Activated CD4-positive, alpha-beta T cell treated with anti-CD3 and anti-CD28 coated beads for 48 hours (primary cell): Measurements from ENCODE around the gene TRIP12.
"Not testable (repeated sequence)": the region's sequence is repeated elsewhere in the genome, so short reads cannot be mapped to it uniquely, and the experiment has no call there.

Experiments
- DNase-seq: peaks from one replicate; pipeline ENCODE4 v3.0.0-alpha.2; 2020

The TRIP12 gene

DNA sequence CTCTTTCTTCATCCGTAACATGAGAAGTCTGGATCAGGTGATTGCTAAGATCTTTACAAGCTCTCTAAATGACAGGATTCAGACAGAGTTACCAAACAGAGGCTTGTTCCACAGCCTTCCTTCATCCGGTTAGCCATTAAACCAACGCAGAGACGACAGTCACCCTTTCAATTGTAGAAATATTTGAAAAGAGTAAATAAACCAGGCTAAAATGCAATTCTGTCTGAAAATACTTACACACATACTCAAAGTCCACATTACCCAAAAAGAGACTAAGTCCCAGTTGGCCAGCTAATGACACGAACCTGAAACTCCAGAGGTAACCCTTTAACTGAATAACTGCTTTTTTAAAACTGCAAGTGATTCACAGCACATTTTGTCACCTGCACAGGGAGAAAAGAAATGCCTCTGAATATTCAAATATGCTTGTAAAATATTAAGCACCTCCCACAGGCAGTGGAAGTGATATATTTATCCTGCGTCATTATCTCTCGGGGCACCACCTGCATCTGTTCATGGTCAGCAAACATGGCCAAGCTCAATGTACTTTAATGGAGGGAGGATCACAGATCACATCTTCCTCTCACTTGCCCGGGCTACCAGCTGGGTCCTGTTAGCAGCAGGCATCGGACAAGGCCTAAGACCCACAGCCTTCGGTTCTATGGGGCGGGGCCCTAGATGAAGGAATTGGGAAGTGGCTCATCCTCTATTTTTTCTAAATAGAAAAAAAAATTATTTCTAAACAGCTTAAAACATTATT, 168.7 kb downstream of the TRIP12 start:
- DNase-seq = no peak

DNA sequence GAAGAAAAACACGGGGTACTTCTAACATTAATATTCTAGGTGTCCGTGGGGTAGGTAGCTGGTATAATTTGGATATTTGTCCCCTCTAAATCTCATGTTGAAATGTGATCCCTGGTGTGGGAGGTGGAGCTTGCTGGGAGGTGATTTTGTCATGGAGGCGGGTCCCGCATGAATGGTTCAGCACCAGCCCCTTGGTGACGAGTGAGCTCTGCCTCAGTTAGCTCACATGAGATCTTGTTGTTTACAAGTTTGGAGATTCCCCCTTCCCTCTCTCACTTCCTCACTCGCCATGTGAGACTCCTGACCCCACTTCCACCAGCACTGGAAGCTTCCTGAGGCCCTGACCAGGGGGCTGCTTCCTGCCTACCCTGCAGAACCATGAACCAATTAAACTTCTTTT, 172.0 kb downstream of the TRIP12 start:
- DNase-seq = no peak

DNA sequence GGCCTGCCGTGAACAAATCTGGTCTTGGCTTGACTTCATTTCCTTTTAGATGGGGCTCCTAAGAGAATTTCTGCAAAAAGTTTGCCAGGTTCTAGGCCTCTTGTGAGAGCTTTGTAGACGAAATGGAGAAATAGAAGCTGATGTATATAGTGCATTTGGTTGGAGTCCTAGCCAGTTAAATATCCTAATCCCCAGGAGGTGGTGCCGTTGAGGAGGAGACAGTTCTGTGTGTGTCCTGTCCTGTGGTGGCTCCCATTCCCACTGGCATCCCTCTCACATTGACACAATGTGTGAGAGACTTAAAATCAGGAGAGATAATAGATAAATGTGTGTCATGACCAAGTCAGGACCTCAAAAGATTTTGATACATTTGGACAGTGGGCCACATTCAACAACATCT, 172.9 kb downstream of the TRIP12 start:
- DNase-seq = no peak

DNA sequence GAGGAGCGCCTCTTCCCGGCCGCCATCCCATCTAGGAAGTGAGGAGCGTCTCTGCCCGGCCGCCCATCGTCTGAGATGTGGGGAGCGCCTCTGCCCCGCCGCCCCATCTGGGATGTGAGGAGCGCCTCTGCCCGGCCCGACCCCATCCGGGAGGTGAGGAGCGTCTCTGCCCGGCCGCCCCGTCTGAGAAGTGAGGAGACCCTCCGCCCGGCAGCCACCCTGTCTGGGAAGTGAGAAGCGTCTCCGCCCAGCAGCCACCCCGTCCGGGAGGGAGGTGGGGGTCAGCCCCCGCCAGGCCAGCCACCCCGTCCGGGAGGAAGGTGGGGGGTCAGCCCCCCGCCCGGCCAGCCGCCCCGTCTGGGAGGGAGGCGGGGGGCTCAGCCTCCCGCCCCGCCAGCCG, 179.1 kb downstream of the TRIP12 start:
- DNase-seq = not testable (repeated sequence)

DNA sequence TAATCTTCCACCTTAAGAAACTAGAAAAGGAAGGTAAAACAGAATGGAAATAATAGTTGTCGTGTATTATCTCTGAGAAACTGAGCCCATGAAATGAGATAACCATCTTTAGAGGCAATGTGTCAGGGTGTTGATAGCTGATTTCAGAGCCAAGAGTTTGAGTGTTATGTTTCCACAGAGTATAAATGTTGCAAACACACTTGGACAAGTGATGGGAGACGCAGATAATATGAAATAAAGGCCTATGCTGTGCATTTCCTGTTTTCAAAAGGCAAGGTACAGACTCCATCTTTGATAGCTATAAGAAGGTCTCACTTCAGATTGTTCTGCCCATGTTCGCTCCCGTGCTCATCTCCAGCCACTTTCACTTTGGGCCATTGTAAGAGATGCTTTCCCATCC, 181.5 kb downstream of the TRIP12 start:
- DNase-seq = no peak

DNA sequence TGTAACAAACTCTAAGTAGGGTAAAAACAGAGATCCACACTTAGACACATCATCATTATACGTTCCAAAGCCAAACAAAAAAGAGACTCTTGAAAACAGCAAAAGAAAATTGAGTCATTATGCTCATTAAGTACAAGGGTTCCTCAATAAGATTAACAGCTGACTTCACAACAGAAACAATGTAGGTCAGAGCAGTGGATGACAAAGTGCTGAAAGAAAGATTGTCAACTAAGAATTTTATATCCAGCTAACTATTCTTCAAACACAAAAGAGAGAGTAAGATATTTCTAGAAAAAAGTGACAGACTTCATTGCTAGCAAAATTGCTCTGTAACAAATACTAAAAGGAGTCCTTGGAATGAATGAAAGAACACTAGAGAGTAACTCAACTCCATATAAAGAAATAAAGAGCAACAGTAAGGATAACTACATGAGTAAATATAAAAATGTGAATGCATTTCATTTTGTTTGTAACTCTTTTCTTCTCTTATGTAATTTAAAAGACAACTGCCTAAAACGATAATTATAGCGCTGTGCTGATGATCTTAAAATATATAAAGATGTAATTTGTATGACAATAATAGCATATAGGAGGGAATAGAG, 183.7 kb downstream of the TRIP12 start:
- no peak for DNase-seq

DNA sequence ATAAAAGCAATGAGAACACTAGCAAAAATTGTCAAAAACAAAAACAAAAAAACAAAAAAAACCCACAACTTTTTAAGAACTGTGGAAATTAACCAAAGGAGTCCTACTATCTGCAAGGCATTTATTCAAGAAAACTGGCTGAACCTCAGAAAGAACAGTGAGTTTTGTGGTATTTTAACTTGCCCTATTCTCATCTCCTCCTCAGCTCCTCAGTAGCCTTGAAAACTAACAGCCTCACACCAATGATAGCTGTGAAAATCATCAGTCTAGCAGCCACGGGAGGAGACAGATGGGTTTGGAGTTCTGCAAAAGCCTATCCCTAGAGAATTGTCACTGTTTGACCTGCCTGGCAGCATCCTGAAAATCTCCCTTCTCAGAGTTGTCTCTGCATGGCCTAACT, 187.4 kb downstream of the TRIP12 start:
- DNase-seq = no peak

DNA sequence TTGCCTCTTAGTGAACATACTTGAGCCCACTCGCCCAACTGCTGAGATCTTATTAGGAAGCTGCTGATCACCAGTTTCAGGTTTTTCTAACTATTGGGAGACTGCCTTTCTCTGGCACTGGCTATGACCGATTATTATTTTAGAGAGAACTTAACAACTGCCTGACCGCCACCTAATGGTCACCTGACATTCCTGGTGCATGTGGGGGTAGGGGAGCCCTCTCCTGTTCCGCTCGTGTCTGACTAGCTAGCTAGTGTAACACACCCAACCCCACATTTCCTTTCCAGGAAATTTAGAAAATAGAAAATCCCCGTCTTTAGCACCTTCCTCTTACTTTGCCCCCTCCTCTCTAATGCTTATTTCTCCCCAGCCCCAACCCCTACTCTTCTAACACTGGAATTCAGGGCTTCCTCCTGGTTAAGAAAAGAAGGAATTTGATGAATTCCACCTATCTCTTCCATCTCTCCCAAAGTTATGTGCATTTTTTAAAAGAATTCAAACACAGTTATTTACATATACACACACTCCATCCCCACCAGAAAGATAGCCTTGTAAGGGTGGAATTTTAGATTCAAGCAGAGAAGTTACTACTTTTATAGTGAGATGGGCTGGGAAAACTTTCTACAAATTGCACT, 188.1 kb downstream of the TRIP12 start:
- no peak for DNase-seq

DNA sequence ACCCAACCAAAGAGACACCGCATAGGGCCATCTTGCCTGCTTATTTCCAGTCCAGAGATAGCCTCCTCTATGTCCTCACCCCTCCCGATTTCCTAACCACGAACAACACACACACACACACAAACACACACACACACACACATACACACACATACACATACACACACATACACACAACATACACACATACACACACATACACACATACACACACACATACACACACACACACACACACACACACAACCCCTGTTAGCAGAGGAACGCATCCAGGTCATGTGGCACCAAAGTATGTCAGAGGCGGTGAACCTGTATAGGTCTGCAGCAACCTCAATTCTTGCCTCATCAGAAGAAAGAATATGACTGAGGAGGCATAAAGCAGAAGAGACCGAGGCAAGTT, 188.9 kb downstream of the TRIP12 start:
- no peak for DNase-seq

DNA sequence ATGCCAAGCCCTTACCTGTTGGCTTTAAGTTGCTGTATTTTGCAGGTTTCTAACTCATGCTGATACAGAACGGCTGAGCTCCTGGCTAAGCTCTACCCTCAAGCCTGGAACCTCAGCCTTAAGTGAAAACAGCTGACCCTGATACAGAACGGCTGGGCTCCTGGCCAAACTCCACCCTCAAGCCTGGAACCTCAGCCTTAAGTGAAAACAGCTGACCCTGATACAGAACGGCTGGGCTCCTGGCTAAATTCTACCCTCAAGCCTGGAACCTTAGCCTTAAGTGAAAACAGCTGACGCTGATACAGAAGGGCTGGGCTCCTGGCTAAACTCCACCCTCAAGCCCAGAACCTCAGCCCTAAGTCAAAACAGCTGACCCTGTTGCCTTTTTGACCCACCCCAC, 189.9 kb downstream of the TRIP12 start:
- no peak for DNase-seq

DNA sequence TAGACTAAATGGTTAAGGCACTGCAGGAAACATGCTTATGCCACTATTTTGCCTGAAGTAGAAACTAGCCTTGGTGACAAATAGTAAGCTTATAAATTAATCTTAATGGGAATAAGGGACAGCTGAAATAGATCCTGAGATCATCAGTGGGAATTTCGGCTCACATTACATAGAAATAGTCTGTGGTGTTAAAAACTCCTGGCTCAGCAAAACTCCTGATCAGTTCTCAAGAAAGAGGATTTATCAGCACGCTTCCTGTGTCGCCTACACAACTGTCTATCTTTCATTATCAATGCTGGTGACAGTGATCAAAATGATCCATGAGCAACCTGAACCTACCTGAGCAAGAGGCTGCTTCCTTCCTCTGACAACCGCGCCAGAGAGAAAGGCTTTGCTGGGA, 190.4 kb downstream of the TRIP12 start:
- DNase-seq = no peak

DNA sequence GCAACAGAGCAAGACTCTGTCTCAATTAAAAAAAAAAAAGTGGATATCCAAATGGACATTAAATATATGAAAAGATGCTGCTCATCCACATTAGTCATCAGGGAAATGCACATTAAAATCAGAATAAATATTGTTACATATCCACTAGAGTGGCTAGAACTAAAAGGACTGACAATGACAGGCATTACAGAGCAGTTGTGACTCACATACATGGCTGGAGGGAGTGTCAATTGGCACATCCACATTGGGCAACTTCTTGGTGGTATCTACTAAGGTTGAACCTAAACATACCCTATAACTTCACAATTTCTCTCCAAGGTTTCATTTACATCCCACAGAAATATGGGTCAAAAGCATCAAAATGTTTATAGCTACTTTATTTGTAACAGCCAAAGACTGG, 193.4 kb downstream of the TRIP12 start:
- no peak for DNase-seq

DNA sequence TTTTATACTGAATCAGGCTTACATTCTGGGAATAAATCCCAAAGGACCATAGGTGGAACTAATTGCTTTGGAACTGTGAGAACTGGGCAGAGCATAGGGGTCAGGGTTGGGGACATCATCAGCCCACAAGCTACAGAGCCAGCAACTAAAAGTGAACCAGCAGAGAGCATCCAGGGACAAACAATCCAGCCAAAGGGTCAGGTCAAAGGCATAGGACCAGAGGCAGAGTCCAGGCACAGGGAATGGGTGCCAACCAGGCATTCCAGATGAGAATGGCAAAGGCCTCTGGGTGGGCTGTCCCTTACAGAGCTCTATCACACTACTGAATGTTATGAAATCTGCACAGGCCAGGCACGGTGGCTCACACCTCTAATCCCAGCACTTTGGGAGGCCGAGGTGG, 195.2 kb downstream of the TRIP12 start:
- DNase-seq = no peak

DNA sequence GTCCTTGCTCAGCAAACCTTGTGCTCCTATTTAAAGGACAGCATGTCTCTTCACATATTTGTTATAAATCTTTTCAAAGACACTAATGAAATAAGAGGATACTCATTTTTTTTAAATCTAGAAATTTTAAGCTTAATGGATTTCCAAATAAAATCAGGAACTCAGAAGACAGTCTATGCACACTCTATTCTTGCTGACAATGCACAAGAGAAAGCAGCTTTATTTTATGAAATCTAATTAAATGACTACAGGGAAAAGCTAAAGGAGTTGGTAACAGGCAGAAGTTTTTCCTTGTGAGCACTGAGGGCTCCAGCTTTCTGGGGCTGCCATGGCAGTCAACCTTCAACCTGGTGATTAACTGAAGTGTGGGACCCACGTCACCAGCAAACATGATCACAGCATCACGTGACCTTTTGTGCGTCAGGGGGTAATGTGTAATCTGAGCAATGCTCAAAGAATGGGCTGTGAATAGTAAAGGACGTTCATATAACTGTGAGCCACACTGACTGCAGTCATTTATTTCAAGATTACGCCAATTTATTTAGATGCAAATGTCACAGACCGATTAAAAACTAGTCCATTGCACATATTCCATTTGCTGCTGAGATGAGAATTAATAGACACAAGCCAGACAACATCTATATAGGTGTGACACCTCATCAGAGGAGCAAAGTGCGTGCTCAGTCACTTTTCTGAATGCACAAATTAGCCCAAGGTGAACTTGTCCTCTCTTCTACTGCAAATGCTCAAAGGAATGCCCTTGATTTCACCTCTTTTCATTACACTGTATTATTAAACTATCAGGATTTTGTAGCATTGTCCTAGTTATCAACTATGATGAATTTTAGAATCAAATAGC, 195.9 kb downstream of the TRIP12 start:
- DNase-seq = no peak

DNA sequence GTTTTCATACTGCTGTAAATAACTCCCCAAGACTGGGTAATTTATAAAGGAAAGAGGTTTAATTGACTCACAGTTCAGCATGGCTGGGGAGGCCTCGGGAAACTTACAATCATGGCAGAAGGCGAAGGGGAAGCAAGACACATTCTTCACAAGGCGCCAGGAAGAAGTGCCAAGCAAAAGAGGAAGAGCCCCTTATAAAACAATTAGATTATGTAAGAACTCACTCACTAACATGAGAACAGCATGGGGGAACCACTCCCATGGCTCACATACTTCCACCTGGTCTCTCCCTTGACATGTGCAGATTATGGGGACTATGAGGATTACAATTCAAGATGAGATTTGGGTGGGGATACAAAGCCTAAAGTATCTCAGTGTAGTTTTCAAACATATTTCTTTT, 198.6 kb downstream of the TRIP12 start:
- not testable (repeated sequence) for DNase-seq

DNA sequence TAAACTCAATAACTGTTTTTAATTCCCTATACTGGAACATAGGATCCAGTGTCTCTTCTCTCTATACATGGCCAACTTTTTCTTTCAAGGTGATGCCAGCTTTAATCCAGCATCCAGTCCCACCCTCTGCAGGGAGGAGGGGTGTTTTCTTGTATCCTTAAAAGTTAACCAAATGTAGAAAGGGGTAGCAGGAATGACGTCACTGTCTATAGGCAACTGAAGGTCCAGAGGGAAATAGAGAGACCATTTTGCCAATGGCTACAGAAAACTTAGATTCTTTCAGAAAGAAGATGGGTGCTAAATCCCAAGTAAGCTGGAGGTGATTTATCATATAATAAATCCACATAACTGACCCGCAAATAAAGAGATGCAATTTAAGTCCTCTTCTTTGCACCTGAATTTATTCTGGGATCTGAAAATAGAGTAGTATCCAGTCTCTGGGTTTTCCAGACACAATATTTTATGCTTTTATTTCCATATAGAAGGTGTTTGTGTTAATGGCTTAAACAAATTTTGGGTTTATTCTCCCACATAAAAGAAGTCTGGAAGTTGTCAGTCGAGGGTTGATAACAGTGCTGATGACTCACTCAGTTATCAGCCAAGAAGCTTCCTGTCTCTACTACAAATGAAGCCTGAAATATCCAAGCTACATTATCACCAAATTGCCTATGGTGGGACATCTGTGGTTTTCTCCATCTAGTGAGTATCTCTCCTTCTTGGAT, 201.7 kb downstream of the TRIP12 start:
- no peak for DNase-seq

DNA sequence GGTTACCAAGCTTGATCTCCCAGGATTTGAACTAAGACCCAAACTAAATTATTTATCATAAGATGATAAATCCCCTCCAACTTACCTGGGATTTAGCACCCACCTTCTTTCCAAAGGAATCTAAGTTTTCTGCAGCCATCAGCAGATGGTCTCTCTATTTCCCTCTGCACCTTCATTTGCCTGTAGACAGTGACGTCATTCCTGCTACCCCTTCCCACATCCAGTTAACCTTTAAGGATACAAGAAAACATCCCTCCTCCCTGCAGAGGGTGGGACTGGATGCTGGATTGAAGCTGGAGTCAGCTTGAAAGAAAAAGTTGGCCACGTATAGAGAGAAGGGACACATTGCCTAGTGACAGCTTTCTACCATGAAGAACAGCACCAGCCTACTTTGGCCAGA, 203.8 kb downstream of the TRIP12 start:
- DNase-seq = no peak

DNA sequence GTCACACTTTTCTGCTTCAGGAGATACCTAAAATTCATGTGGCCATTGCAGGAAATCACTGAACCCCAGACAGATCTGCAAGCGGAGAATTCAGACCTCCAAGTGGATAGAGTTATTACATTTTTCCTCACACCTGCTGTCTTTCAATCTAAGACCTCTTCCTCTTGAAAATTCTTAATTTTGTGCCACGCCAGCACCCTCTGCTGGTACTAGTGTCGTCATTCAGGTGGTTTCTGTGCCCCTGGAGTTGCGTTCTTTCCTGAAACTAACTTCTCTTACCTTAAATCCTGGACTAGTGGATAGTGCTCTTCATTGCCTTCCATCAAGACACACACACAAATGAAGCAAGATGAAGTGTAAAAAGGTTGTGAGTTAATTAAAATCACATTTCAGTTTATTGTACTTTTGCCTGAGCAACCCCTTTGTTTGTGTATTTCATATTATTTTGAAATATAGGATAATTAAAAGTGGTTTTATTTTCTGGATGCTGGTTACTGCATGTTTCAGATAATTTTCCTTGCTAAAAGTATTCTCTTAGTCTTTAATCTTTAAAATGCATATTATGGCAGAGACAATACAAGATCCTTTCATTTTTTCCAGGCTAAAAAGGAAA, 205.8 kb downstream of the TRIP12 start:
- DNase-seq = peak; percentile 58

DNA sequence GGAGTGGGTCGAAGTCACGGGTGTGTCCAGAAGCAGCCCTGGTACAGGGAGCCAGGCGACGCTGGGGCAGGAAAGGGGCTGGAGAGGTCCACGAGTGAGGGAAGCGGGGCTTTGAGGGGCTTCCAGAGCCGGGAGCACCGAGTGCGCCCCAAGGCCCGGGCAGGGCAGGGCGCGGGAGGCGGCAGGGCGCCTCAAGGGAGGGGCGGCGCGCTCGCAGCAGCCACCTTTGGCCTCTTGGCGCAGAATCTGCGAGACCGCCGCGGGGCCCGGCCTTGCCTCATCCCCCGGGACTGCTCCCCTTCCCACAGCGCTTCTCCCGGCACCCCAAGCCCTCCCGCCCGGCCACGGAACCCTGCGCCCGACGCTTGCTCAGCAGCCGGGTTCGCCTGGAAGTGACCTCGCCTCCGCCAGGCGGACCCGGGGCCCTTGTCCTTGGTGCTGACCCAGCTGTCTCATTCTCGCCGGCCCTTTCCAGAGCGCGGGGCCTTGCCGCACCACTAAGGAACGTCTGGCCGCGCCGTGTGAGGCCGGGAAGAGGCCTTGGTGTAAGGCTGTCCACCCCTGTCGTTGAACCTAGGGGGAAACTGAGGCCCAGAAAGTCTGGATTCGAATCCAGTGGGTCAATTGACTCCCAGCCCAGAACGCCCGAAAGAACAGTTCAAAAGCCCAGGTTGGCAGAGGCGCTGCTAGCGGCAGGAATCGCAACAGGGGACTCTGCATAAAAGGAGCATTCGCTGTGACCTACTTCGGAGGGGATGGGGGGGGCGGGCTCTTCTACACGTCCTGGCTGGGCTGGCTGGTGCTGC, 206.9 kb downstream of the TRIP12 start:
- DNase-seq = peak; percentile 52

DNA sequence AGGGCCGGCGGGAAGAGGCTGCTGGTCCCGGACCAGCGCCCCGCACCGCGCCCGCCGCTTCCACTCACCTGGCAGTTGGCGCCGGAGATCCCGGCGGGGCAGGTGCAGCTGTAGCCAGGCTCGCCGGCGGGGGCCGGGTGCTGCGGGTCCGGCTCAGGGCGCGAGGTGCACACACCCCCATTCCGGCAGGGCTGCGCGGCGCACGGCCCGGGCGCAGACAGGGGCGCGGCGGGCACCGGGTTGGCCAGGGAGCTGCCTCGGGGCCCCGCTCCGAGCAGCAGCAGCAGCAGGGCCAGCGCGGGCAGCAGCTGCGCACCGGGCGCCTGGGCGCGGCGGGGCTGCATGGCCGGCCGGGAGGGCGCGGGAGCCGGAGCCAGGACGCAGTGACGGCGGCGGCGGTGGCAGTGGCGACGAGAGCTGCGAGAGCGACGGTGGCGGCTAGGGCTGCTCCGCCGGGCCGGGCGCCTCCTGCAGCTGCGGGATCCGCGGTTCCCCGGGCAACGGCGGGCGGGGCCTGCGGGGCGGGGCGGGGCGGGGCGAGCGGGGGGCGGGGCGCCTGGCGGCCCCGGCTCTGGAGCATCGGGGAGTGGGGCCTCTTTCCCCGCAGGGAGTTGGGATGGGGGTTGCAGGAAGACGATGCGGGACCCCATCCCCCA, 207.6 kb downstream of the TRIP12 start, which contains the start of gene DNER:
Gene DNER, minus strand, starts transcription at position 476 of the 656 bp plus-strand sequence. Its CDS starts 132 bp downstream, at position 344.
- DNase-seq = peak; percentile 68
